Activated naive CD4-positive, alpha-beta T cell treated with anti-CD3 and anti-CD28 coated beads, Interleukin-2, amount 10 ng/mL, durations not matched to agents 5 hours and 36 hours (primary cell): ENCODE measurements around the gene HAL. TPM values are rescaled to one million over a fixed set of nuclear protein-coding genes. Genes with fewer than 3 reads are reported as not detected.

ENCODE experiments used
- total RNA-seq, 2 experiments: library from RNA; stranded (reverse); gene quantifications; one replicate each; pipeline ENCODE4 v1.2.3, GENCODE V29; 2021

Gene HAL, protein sequence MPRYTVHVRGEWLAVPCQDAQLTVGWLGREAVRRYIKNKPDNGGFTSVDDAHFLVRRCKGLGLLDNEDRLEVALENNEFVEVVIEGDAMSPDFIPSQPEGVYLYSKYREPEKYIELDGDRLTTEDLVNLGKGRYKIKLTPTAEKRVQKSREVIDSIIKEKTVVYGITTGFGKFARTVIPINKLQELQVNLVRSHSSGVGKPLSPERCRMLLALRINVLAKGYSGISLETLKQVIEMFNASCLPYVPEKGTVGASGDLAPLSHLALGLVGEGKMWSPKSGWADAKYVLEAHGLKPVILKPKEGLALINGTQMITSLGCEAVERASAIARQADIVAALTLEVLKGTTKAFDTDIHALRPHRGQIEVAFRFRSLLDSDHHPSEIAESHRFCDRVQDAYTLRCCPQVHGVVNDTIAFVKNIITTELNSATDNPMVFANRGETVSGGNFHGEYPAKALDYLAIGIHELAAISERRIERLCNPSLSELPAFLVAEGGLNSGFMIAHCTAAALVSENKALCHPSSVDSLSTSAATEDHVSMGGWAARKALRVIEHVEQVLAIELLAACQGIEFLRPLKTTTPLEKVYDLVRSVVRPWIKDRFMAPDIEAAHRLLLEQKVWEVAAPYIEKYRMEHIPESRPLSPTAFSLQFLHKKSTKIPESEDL
- under 1 TPM; 0.33 to 0.70 TPM for total RNA-seq

GRCh38 chr12:95996034-95996658, at the start of gene HAL:
Gene HAL, minus strand, starts transcription at chr12:95996344. Its CDS starts 434 bp downstream, at chr12:95995910.

DNA sequence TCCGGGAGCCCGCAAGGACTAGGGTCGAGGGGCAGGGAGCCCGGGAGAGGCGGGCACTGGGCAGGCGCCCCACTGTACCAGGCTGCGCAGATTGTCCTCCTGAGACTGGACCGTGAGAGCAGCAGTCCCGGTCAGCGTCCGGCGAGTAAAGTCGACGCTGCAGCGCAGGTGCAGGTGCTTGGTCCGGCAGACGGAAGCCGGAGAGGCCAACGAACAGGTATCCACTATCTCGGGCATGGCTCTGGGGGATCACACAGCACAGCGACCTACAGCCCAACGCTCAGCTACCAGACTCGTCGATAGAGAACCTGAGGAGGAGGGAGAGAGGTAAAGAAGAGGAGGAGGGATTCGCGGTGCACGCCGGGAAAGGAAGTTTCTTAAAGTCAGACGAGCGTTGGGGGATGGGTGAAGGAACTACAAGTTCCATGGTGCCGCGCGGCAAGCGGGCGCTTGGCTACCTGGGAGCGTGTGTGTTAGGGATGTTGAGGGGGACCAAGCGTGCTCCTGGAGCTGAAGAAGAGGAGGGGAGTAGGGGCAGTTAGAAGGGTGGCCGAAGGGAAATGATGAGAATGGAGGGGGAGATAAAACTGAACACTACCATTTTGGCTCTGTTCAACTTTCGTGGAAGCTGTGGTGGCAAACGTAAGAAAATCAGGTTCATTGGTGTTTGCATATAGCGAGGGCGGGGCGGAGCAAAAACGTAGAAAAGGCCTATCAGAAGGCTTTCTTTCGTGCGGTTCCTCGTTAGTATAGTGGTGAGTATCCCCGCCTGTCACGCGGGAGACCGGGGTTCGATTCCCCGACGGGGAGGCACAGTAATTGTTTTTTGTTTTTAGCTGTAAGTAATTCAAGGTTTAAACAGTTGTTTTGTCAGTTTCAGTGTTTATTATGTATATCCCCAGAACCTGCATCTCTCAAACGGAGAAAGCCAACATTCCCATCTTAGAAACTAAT, 39.4 kb upstream of the HAL start, which contains the start of gene LTA4H:
LTA4H (minus strand) TSS at position 305 of the 954 bp plus-strand sequence; CDS start at position 237, 68 bp downstream.

DNA sequence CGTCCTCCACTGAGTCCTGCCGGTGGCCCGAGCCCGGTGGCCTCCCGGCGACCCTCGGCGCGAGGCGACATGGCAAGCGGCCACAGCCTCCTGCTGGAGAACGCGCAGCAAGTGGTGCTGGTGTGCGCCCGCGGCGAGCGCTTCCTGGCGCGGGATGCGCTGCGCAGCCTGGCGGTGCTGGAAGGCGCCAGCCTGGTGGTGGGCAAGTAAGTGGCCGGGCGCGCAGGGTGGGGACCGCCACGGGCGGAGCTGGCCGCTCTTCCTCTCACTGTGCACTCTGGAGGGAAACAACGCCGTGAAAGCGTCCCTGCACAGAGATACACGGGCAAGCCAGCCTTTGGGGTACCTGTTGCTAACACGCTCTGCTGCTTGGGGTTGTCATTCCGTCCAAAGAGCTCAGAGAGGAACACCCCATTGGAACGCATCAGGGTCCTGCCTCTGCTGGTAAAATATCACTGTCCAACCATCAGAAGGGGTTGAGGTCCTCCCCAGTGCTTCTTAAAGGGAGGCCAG, 52.8 kb downstream of the HAL start, which contains the start of gene AMDHD1:
AMDHD1 (plus strand) TSS at position 2 of the 513 bp plus-strand sequence; CDS start at position 70, 68 bp downstream.

GRCh38 chr12:95942524-95943329, 53.4 kb downstream of the HAL start, which contains the start of gene CCDC38:
Gene CCDC38, minus strand, starts transcription at chr12:95942614. Its CDS starts 6,105 bp downstream, at chr12:95936509.

Other genes starting within 250 kb of the HAL start
- not detected for gene NTN4, start 205.6 kb downstream of the HAL start, total RNA-seq
- gene SNRPF, start 137.4 kb downstream of the HAL start, total RNA-seq, result 10 to 100 TPM; 33.7 to 36.2 TPM
- gene CCDC38, start 53.7 kb downstream of the HAL start, total RNA-seq, result under 1 TPM in 1 of 2 experiments, not detected in 1; 0.18 TPM
- gene AMDHD1, start 53.0 kb downstream of the HAL start, total RNA-seq, result under 1 TPM; 0.40 to 0.75 TPM
- 10 to 100 TPM; 63.1 to 69.1 TPM for gene LTA4H, start 39.2 kb upstream of the HAL start, total RNA-seq
- gene ELK3, start 198.0 kb upstream of the HAL start, total RNA-seq, result 10 to 100 TPM; 33.1 to 33.8 TPM